HepG2 (cell line): Measurements from ENCODE around the gene RTN4RL2. TPM values are rescaled to one million over a fixed set of nuclear protein-coding genes. Genes with fewer than 3 reads are reported as not detected.

ENCODE experiments used
- ATAC-seq: fragments of 200-7000 bp; cut with Tn5 transposase; 3 replicates; pipeline ENCODE4 v1.9.1; 2020; ENCODE audit warnings: mild to moderate bottlenecking, moderate library complexity
- BruUV-seq: library from RNA; stranded (reverse); fragments of 400-500 nt; replicated peaks from 2 replicates; lab custom pipeline; 2021; lab: Mats Ljungman, UMichigan
- CTCF ChIA-PET: fragments of 300-600 bp; formaldehyde crosslinking; extraction: SDS; loops from one replicate; lab custom pipeline; 2021; ENCODE audit warnings: low total read pairs, inconsistent platforms, low intra/inter-chr PET ratio; lab: Yijun Ruan, JAX
- POLR2A ChIA-PET: fragments of 350-600 bp; sonication (Branson Sonifier 250); formaldehyde crosslinking; loops from one replicate; lab custom pipeline; 2020; ENCODE audit warnings: antibody characterized with exemption, inconsistent platforms; lab: Yijun Ruan, JAX
- DNase-seq: peaks from one replicate; pipeline ENCODE4 v3.0.0-alpha.2; 2015; ENCODE audit warnings: low spot score
- FAIRE-seq: peaks from 3 replicates; lab custom pipeline; 2011; peaks lifted over from hg19 to GRCh38; lab: Jason Lieb, UNC
- H2AFZ ChIP-seq: one replicate; pipeline ENCODE4 v1.6.1; 2011; ENCODE audit warnings: low read length, inconsistent platforms
- H3K27ac ChIP-seq: fragments of 300-600 bp; 3 replicates; pipeline ENCODE4 v1.8.0; 2011; ENCODE audit warnings: mixed run types, mild to moderate bottlenecking, mixed read lengths, low read length, inconsistent platforms; ENCODE audit not compliant: insufficient read depth; ENCODE audit errors: extremely low read length
- H3K27me3 ChIP-seq, 2 experiments: fragments of 200-600 bp in 1 of 2; 2 replicates in 1 of 2; 3 replicates in 1 of 2; pipeline versions ENCODE4 v1.6.0 to v1.8.0; 2011; ENCODE audit warnings: low read length in 2 of 2, mild to moderate bottlenecking in 2 of 2, moderate library complexity in 2 of 2, inconsistent platforms in 1 of 2; ENCODE audit not compliant: insufficient read depth in 2 of 2, control insufficient read depth in 1 of 2
- H3K36me3 ChIP-seq, 2 experiments: fragments of 200-600 bp in 1 of 2; replicated peaks in 1 of 2; 2 replicates in 1 of 2; 3 replicates in 1 of 2; pipeline versions ENCODE4 v1.5.1 to v1.8.0; 2011; ENCODE audit warnings: low read length in 2 of 2, inconsistent platforms in 1 of 2; ENCODE audit not compliant: insufficient read depth in 2 of 2, control insufficient read depth in 1 of 2
- H3K4me1 ChIP-seq: 2 replicates; pipeline ENCODE4 v1.5.1; 2012; ENCODE audit warnings: low read length, inconsistent platforms; ENCODE audit not compliant: insufficient read depth
- H3K4me2 ChIP-seq: 2 replicates; pipeline ENCODE4 v1.6.0; 2011; ENCODE audit warnings: low read depth, low read length, inconsistent platforms
- H3K4me3 ChIP-seq, 3 experiments: fragments of 200-600 bp in 1 of 3; sonication (generic), shearing (Covaris generic) in 1 of 3; replicated peaks in 1 of 3; 2 replicates each; pipeline ENCODE4 v1.5.1; 2011 to 2016; ENCODE audit warnings: low read length in 3 of 3, inconsistent platforms in 2 of 3, low read depth in 2 of 3, mild to moderate bottlenecking in 2 of 3, control low read depth in 1 of 3, mixed read lengths in 1 of 3; ENCODE audit not compliant: insufficient read depth in 1 of 3
- H3K79me2 ChIP-seq: one replicate; pipeline ENCODE4 v1.6.1; 2011; ENCODE audit warnings: low read length, inconsistent platforms; ENCODE audit not compliant: insufficient read depth
- H3K9ac ChIP-seq: 2 replicates; pipeline ENCODE4 v1.6.0; 2011; ENCODE audit warnings: mild to moderate bottlenecking, low read depth, low read length, inconsistent platforms; ENCODE audit not compliant: insufficient read depth
- H3K9me3 ChIP-seq: 2 replicates; pipeline ENCODE4 v1.5.1; 2012; ENCODE audit warnings: mild to moderate bottlenecking, low read length
- H4K20me1 ChIP-seq: 2 replicates; pipeline ENCODE4 v1.6.0; 2011; ENCODE audit warnings: inconsistent platforms, mild to moderate bottlenecking, low read length, moderate library complexity; ENCODE audit not compliant: insufficient read depth
- SIX4 ChIP-seq: sonication (generic); formaldehyde crosslinking; IDR thresholded peaks from 2 replicates; pipeline ENCODE4 v1.4.0; 2020; ENCODE audit warnings: missing genetic modification reagents
- ZKSCAN1 ChIP-seq: fragments of 150-350 bp; IDR thresholded peaks from 2 replicates; pipeline ENCODE4 v1.6.1; 2014; ENCODE audit warnings: low read length
- ZNF432 ChIP-seq: sonication (generic); formaldehyde crosslinking; IDR thresholded peaks from 2 replicates; pipeline ENCODE4 v1.5.0; 2020; ENCODE audit warnings: missing genetic modification reagents, mild to moderate bottlenecking, borderline replicate concordance
- ZNF510 ChIP-seq: sonication (generic); formaldehyde crosslinking; IDR thresholded peaks from 2 replicates; pipeline ENCODE4 v1.4.0; 2020; ENCODE audit warnings: low read depth, mild to moderate bottlenecking, missing genetic modification reagents
- ZNF687 ChIP-seq: sonication (generic); formaldehyde crosslinking; IDR thresholded peaks from 2 replicates; pipeline ENCODE4 v1.5.1; 2020; ENCODE audit warnings: mild to moderate bottlenecking, missing genetic modification reagents, moderate library complexity
- ZNF720 ChIP-seq: sonication (generic); formaldehyde crosslinking; IDR thresholded peaks from 2 replicates; pipeline ENCODE4 v1.4.0; 2020; ENCODE audit warnings: missing genetic modification reagents
- WGBS: methylation state at CpG from one replicate; pipeline ENCODE4 v1.1.6; 2017; ENCODE audit warnings: low lambda C conversion rate; 5-methylcytosine and 5-hydroxymethylcytosine counted together
- in situ Hi-C: cut with HindIII; loops from 2 replicates; pipeline ENCODE4 v1.10.0; 2017; ENCODE audit warnings: low pct_unique_long_range_greater_than_20kb; ENCODE audit not compliant: extremely low pct_ligation_motif_present
- intact Hi-C: fragments of 100-400 bp; cut with micrococcal nuclease; formaldehyde crosslinking; loops from one replicate; pipeline ENCODE4 v1.10.0; 2022; ENCODE audit not compliant: unreplicated experiment
- polyA plus RNA-seq, 8 experiments: library from polyadenylated mRNA; depleted of rRNA in 3 of 8; stranded (reverse) in 7 of 8; unstranded in 1 of 8; fragments of >200 nt; fragmentation: Illumina TruSeq in 4 of 8; extraction: Trizol in 4 of 8; gene quantifications; 2 replicates each; pipeline versions ENCODE4 v1.2.1 to v1.2.3, GENCODE V29; 2011 to 2016; ENCODE audit warnings: low read depth in 4 of 8, missing spikeins in 1 of 8, mixed read lengths in 1 of 8; ENCODE audit not compliant: insufficient read depth in 1 of 8
- total RNA-seq, 5 experiments: library from RNA; depleted of rRNA; stranded (reverse); fragments of >200 nt; fragmentation: Illumina TruSeq; extraction: Trizol; gene quantifications; 2 replicates each; pipeline ENCODE4 v1.2.3, GENCODE V29; 2016; ENCODE audit warnings: low read depth in 1 of 5
- TF ChIP-seq, protein P1 (sequence below): sonication (generic); formaldehyde crosslinking; IDR thresholded peaks from 2 replicates; pipeline ENCODE4 v1.8.1; 2023; ENCODE audit warnings: mild to moderate bottlenecking, missing genetic modification reagents, borderline replicate concordance

Gene RTN4RL2
- total and polyA plus RNA-seq, 2 of the 13 experiments (the other 11 are each of a cell fraction or from before 2014, with no cell fraction given): 1.3 to 4.3 TPM

GRCh38 chr11:57485217-57485990 is 25.1 kb downstream of the RTN4RL2 start:
- POLR2A ChIA-PET: interaction anchor here (1.3 kb wide), 1 partner anchor 45 kb away, joined by 3 read pairs; no protein-coding TSS in a partner anchor
- Histone ChIP-seq H3K36me3 (peaks cover 40 to 69% of the 10 kb centered on the region in 2 experiments), H3K79me2 (no peaks in the 10 kb centered on the region), H3K27ac (no peak overlapping the region), H4K20me1 (no peaks in the 10 kb centered on the region), H2AFZ (no peak overlapping the region), H3K4me3 (no peak overlapping the region), H3K27me3 (no peaks in the 10 kb centered on the region), H3K4me1 (peaks cover 9% of the 10 kb centered on the region), H3K4me2 (no peak overlapping the region), H3K9ac (no peak overlapping the region), H3K9me3 (no peaks in the 10 kb centered on the region)
- WGBS: 97% methylated on average over 10 of the region's 10 CpGs
- FAIRE-seq (no peak), ATAC-seq (no peak), DNase-seq (no peak)
- in situ Hi-C loops (no loop called here), intact Hi-C loops (no loop called here)
- BruUV-seq: no TSS peak
- TF ChIP-seq, protein P1, sequence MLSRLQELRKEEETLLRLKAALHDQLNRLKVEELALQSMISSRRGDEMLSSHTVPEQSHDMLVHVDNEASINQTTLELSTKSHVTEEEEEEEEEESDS (CRISPR knock-in tag): no peak
- CTCF ChIA-PET: no interaction called here

GRCh38 chr11:57487021-57487778 is 26.9 kb downstream of the RTN4RL2 start:
- WGBS: 97% methylated on average over 11 of the region's 15 CpGs
- intact Hi-C loops: no loop called here
- Histone ChIP-seq H3K27me3 (no peaks in the 10 kb centered on the region), H3K9me3 (no peaks in the 10 kb centered on the region), H3K79me2 (no peaks in the 10 kb centered on the region), H3K36me3 (peaks cover 53 to 84% of the 10 kb centered on the region in 2 experiments), H3K9ac (no peak overlapping the region), H4K20me1 (no peaks in the 10 kb centered on the region), H3K4me2 (no peak overlapping the region), H3K4me3 (no peak overlapping the region), H3K27ac (no peak overlapping the region), H2AFZ (no peak overlapping the region), H3K4me1 (no peaks in the 10 kb centered on the region)
- CTCF ChIA-PET: no interaction called here
- POLR2A ChIA-PET: no interaction called here
- no peak for ATAC-seq
- no peak for TF ChIP-seq ZNF432 (CRISPR knock-in tag)
- peak; percentile 54; the same call in 1 of the 2 replicates for TF ChIP-seq ZKSCAN1
- no peak for TF ChIP-seq ZNF510 (CRISPR knock-in tag)
- TF ChIP-seq ZNF720 (CRISPR knock-in tag): no peak
- TF ChIP-seq ZNF687 (CRISPR knock-in tag): peak; percentile 19; the same call in 1 of the 2 replicates
- no peak for TF ChIP-seq SIX4 (CRISPR knock-in tag)
- FAIRE-seq: no peak
- BruUV-seq: no TSS peak
- in situ Hi-C loops: no loop called here
- no peak for DNase-seq
